Astrocyte (in vitro differentiated cells and primary cell): ENCODE results near the gene MLN. TPM values are rescaled to one million over a fixed set of nuclear protein-coding genes. Genes with fewer than 3 reads are reported as not detected.

ENCODE experiments used
- DNase-seq: peaks from one replicate; pipeline ENCODE4 v3.0.0-alpha.2; 2010; ENCODE audit warnings: low read depth
- FAIRE-seq: peaks from 2 replicates; lab custom pipeline; 2011; peaks lifted over from hg19 to GRCh38; lab: Jason Lieb, UNC
- H2AFZ ChIP-seq: 2 replicates; pipeline ENCODE4 v1.6.0; 2012; ENCODE audit warnings: low read depth, low read length, inconsistent platforms
- H3K27ac ChIP-seq: 2 replicates; pipeline ENCODE4 v1.5.1; 2011; ENCODE audit warnings: low read depth, low read length, inconsistent platforms
- H3K27me3 ChIP-seq: 2 replicates; pipeline ENCODE4 v1.6.0; 2011; ENCODE audit warnings: low read length, inconsistent platforms; ENCODE audit not compliant: insufficient read depth
- H3K36me3 ChIP-seq: 2 replicates; pipeline ENCODE4 v1.5.1; 2011; ENCODE audit warnings: low read length, inconsistent platforms; ENCODE audit not compliant: insufficient read depth
- H3K4me1 ChIP-seq: 2 replicates; pipeline ENCODE4 v1.5.1; 2011; ENCODE audit warnings: low read length, inconsistent platforms; ENCODE audit not compliant: insufficient read depth
- H3K4me2 ChIP-seq: 2 replicates; pipeline ENCODE4 v1.6.0; 2012; ENCODE audit warnings: low read length, inconsistent platforms
- H3K4me3 ChIP-seq: 2 replicates; pipeline ENCODE4 v1.5.1; 2011; ENCODE audit warnings: low read depth, mild to moderate bottlenecking, low read length, inconsistent platforms; ENCODE audit not compliant: insufficient read depth
- H3K79me2 ChIP-seq: 2 replicates; pipeline ENCODE4 v1.6.0; 2012; ENCODE audit warnings: mild to moderate bottlenecking, low read length, inconsistent platforms; ENCODE audit not compliant: insufficient read depth
- H3K9ac ChIP-seq: 2 replicates; pipeline ENCODE4 v1.6.0; 2012; ENCODE audit warnings: mild to moderate bottlenecking, low read length, inconsistent platforms
- H3K9me3 ChIP-seq: 2 replicates; pipeline ENCODE4 v1.5.1; 2012; ENCODE audit warnings: low read depth, mild to moderate bottlenecking, low read length, inconsistent platforms; ENCODE audit not compliant: insufficient read depth
- H4K20me1 ChIP-seq: 2 replicates; pipeline ENCODE4 v1.6.0; 2012; ENCODE audit warnings: low read length, inconsistent platforms; ENCODE audit not compliant: insufficient read depth
- H3K27ac Mint-ChIP-seq: one replicate; pipeline ENCODE4 v1.8.0; 2021; ENCODE audit warnings: mild to moderate bottlenecking, mixed read lengths; ENCODE audit not compliant: unreplicated experiment
- H3K27me3 Mint-ChIP-seq: one replicate; pipeline ENCODE4 v1.8.0; 2021; ENCODE audit warnings: low read depth, mixed read lengths; ENCODE audit not compliant: unreplicated experiment
- H3K36me3 Mint-ChIP-seq: one replicate; pipeline ENCODE4 v1.8.0; 2021; ENCODE audit warnings: low read depth, mixed read lengths; ENCODE audit not compliant: unreplicated experiment
- H3K4me1 Mint-ChIP-seq: one replicate; pipeline ENCODE4 v1.8.0; 2021; ENCODE audit warnings: low read depth, mixed read lengths; ENCODE audit not compliant: unreplicated experiment
- H3K4me3 Mint-ChIP-seq: one replicate; pipeline ENCODE4 v1.8.0; 2021; ENCODE audit warnings: mild to moderate bottlenecking, moderate library complexity, mixed read lengths; ENCODE audit not compliant: unreplicated experiment
- H3K9me3 Mint-ChIP-seq: one replicate; pipeline ENCODE4 v1.8.0; 2021; ENCODE audit warnings: mild to moderate bottlenecking, mixed read lengths; ENCODE audit not compliant: unreplicated experiment
- CTCF ChIP-seq: IDR thresholded peaks from 2 replicates; pipeline ENCODE4 v1.5.1; 2011; ENCODE audit warnings: low read depth, mild to moderate bottlenecking, inconsistent platforms, low read length, moderate library complexity; ENCODE audit not compliant: insufficient read depth
- EZH2 ChIP-seq: IDR thresholded peaks from 2 replicates; pipeline ENCODE4 v1.6.1; 2012; ENCODE audit warnings: mild to moderate bottlenecking, low read length, inconsistent platforms; ENCODE audit not compliant: insufficient read depth
- total RNA-seq: library from RNA; stranded (reverse); gene quantifications from 2 replicates; pipeline ENCODE4 v1.2.1, GENCODE V29; 2021

MLN gene
- total RNA-seq, 1 donor from 2014 or later: not detected

- H3K4me3 ChIP-seq: no peak overlapping the region
- no peak for DNase-seq
- no peaks in the 10 kb centered on the region for H3K36me3 ChIP-seq
- H3K9me3 Mint-ChIP-seq: peaks cover 3% of the 10 kb centered on the region
- H3K27me3 ChIP-seq: no peaks in the 10 kb centered on the region
- no peaks in the 10 kb centered on the region for H3K36me3 Mint-ChIP-seq
- H3K4me2 ChIP-seq: no peak overlapping the region
- no peak overlapping the region for H3K27ac Mint-ChIP-seq
- H3K9ac ChIP-seq: no peak overlapping the region
- peaks cover 28% of the 10 kb centered on the region for H3K27me3 Mint-ChIP-seq
- H3K27ac ChIP-seq: no peak overlapping the region
- H3K4me3 Mint-ChIP-seq: no peak overlapping the region
- H4K20me1 ChIP-seq: no peaks in the 10 kb centered on the region
- peaks cover 5% of the 10 kb centered on the region for H3K4me1 Mint-ChIP-seq
- TF ChIP-seq CTCF: no peak
- TF ChIP-seq EZH2: no peak
- no peaks in the 10 kb centered on the region for H3K4me1 ChIP-seq
- no peak overlapping the region for H2AFZ ChIP-seq
- no peaks in the 10 kb centered on the region for H3K79me2 ChIP-seq
- FAIRE-seq: no peak
- H3K9me3 ChIP-seq: no peaks in the 10 kb centered on the region
Observed at GRCh38 chr6:33846226-33846625, 42.4 kb upstream of the MLN start.

GRCh38 chr6:33845031-33845745 lies 41.4 kb upstream of the MLN start:
- no peak overlapping the region for H2AFZ ChIP-seq
- no peak overlapping the region for H3K9ac ChIP-seq
- TF ChIP-seq CTCF (no peak), EZH2 (no peak)
- H3K4me3 ChIP-seq: no peak overlapping the region
- no peak overlapping the region for H3K4me2 ChIP-seq
- Mint-ChIP-seq H3K4me3 (no peak overlapping the region), H3K9me3 (peaks cover 3% of the 10 kb centered on the region), H3K4me1 (peaks cover 9% of the 10 kb centered on the region), H3K27ac (no peak overlapping the region), H3K27me3 (peaks cover 22% of the 10 kb centered on the region), H3K36me3 (no peaks in the 10 kb centered on the region)
- FAIRE-seq (no peak), DNase-seq (no peak)
- H4K20me1 ChIP-seq: no peaks in the 10 kb centered on the region
- H3K27me3 ChIP-seq: no peaks in the 10 kb centered on the region
- no peaks in the 10 kb centered on the region for H3K79me2 ChIP-seq
- H3K36me3 ChIP-seq: no peaks in the 10 kb centered on the region
- H3K27ac ChIP-seq: no peak overlapping the region
- H3K4me1 ChIP-seq: peaks cover 8% of the 10 kb centered on the region
- H3K9me3 ChIP-seq: no peaks in the 10 kb centered on the region
